ENCODE measurements around the gene HDAC7.
A peak's percentile ranks its signal among the peaks of the same experiment; 100 is the strongest.

HDAC7 gene

GRCh38 chr12:47797441-47797840, 22.3 kb downstream of the HDAC7 start:
- no peak for DNase-seq (ENCODE audit: low read depth)
- no peak overlapping the region for H3K4me3 ChIP-seq (ENCODE audit: low read depth, low read length)
- TF ChIP-seq, protein P1, sequence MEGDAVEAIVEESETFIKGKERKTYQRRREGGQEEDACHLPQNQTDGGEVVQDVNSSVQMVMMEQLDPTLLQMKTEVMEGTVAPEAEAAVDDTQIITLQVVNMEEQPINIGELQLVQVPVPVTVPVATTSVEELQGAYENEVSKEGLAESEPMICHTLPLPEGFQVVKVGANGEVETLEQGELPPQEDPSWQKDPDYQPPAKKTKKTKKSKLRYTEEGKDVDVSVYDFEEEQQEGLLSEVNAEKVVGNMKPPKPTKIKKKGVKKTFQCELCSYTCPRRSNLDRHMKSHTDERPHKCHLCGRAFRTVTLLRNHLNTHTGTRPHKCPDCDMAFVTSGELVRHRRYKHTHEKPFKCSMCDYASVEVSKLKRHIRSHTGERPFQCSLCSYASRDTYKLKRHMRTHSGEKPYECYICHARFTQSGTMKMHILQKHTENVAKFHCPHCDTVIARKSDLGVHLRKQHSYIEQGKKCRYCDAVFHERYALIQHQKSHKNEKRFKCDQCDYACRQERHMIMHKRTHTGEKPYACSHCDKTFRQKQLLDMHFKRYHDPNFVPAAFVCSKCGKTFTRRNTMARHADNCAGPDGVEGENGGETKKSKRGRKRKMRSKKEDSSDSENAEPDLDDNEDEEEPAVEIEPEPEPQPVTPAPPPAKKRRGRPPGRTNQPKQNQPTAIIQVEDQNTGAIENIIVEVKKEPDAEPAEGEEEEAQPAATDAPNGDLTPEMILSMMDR (IDR thresholded peaks at IDR 0.05; ENCODE audit: low read depth, low read length, missing control alignments) = peak; percentile 31
- in situ Hi-C loops (cut with HindIII; ENCODE audit: low sequenced_read_pairs) = no loop called here

GRCh38 chr12:47795814-47796411, 23.8 kb downstream of the HDAC7 start:
- TF ChIP-seq, protein P1 (IDR thresholded peaks at IDR 0.05; ENCODE audit: low read depth, low read length, missing control alignments) = no peak
- no peak for DNase-seq (ENCODE audit: low read depth)
- no peak overlapping the region for H3K4me3 ChIP-seq (ENCODE audit: low read depth, low read length)
- in situ Hi-C loops (cut with HindIII; ENCODE audit: low sequenced_read_pairs) = no loop called here

DNA sequence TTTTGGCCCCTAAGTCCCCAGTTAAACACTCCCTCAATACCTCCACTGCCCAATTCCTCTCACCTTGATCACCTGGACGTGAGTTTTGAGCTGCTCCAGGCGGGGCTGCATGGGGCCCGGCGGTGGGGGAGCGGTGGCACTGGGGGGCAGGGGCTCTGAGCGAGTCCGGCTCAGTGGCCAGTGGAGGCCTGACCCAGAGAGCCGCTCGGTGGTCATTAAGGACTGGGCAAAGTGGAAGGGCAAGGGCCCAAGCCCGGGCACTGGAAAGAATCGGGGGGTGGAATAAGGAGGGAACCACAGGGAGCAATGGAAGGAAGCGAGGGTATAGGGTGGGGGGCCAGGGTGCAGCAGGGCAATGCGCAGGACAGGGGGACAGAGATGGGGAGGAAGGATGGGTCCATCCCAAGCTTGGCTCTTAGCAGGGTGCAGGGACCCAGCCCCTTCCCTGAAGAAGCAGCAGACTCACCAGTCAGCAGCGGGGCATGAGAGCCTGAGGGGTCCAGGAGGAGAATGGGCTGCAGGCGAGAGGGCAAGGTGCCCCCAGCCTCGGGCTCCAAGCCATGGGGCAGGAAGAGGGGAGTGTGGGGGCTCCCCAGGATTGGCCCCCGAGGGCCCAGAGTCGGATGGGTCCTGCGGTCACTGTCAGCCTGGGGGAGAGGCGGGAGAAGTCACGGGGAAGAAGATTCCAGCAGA, 24.4 kb downstream of the HDAC7 start:
- no peak overlapping the region for H3K4me3 ChIP-seq (ENCODE audit: low read depth, low read length)
- DNase-seq (ENCODE audit: low read depth) = no peak
- in situ Hi-C loops (cut with HindIII; ENCODE audit: low sequenced_read_pairs) = no loop called here
- TF ChIP-seq, protein P1 (IDR thresholded peaks at IDR 0.05; ENCODE audit: low read depth, low read length, missing control alignments) = no peak

GRCh38 chr12:47794679-47795078, 25.0 kb downstream of the HDAC7 start:
- DNase-seq (ENCODE audit: low read depth) = no peak
- in situ Hi-C loops (cut with HindIII; ENCODE audit: low sequenced_read_pairs) = no loop called here
- TF ChIP-seq, protein P1 (IDR thresholded peaks at IDR 0.05; ENCODE audit: low read depth, low read length, missing control alignments) = no peak
- no peak overlapping the region for H3K4me3 ChIP-seq (ENCODE audit: low read depth, low read length)

DNA sequence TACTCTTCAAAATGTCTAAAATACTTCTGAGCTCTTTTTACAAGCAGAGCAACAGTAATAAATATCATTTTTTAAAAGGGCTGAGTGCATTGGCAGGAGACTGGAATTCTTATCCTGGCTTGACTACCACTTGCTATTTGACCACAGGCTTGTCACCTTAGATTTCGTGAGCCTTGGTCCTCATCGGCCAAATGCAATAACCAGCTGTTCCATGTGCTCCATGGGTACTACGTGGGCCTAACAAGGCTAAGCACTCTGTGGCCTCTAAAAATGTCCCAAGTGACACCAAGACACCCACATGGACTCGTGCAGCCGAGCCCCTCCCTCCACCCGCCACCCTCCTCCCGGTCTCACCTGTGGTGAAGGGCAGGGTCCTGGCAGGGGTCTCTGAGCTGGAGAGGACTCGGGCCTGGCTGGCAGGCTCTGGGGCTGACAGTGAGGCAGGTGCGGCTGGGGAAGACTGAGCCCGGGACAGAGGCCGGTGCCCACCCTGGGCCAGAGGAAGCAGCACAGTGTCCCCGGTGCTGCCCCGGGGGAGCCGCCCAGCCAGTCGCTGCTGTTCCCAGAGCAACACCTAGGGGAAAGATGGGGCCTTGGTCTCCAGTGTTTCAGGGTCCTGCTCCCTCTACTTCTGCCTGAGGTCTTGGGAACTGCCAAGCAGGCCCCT, 26.6 kb downstream of the HDAC7 start:
- in situ Hi-C loops (cut with HindIII; ENCODE audit: low sequenced_read_pairs) = no loop called here
- no peak for DNase-seq (ENCODE audit: low read depth)
- no peak overlapping the region for H3K4me3 ChIP-seq (ENCODE audit: low read depth, low read length)
- TF ChIP-seq, protein P1 (IDR thresholded peaks at IDR 0.05; ENCODE audit: low read depth, low read length, missing control alignments) = no peak

DNA sequence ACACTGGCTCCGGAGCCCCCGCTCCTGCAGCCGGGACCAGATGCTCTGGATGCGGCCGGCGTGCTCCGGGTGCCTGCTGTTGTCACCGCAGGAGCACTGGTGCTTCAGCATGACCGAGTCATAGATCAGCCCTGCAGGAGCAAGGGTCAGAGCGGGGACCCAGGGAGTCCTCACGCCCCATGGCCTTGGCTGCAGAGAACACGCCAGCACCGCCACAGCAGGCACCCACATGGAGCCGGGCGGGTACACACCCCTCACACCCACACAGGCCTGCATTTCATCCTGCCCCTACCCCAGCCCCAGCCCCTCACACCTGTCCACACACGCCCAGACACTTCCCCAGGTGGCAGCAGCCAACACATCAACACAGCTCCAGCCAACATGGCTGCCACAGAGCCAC, 27.8 kb downstream of the HDAC7 start:
- no peak overlapping the region for H3K4me3 ChIP-seq (ENCODE audit: low read depth, low read length)
- TF ChIP-seq, protein P1 (IDR thresholded peaks at IDR 0.05; ENCODE audit: low read depth, low read length, missing control alignments) = no peak
- in situ Hi-C loops (cut with HindIII; ENCODE audit: low sequenced_read_pairs) = no loop called here
- no peak for DNase-seq (ENCODE audit: low read depth)
